Esophagus muscularis mucosa (tissue), 4 donors: ENCODE data around the gene RNF19B. TPM values are rescaled to one million over a fixed set of nuclear protein-coding genes. Genes with fewer than 3 reads are reported as not detected.

Experiments
- DNase-seq: peaks from one replicate; pipeline ENCODE4 v3.0.0-alpha.2; 2017; ENCODE audit errors: extremely low spot score
- H3K27ac ChIP-seq, 4 donors: fragments of 200-600 bp; sonication (generic); replicated peaks in 1 of 4; 1 replicate in 3 of 4; 2 replicates in 1 of 4; pipeline ENCODE4 v1.5.1; 2016 to 2019; ENCODE audit warnings: mild to moderate bottlenecking in 1 of 4
- H3K27me3 ChIP-seq, 4 donors: fragments of 200-600 bp; sonication (generic); one replicate each; pipeline versions ENCODE4 v1.5.1 to v1.6.0; 2016 to 2019
- H3K36me3 ChIP-seq, 4 donors: fragments of 200-600 bp; sonication (generic); one replicate each; pipeline ENCODE4 v1.5.1; 2016 to 2019
- H3K4me1 ChIP-seq, 4 donors: fragments of 200-600 bp; sonication (generic); one replicate each; pipeline ENCODE4 v1.5.1; 2016 to 2019
- H3K4me3 ChIP-seq, 4 donors: fragments of 200-600 bp; sonication (generic); 1 replicate in 2 of 4; 2 replicates in 2 of 4; pipeline ENCODE4 v1.5.1; 2016 to 2019; ENCODE audit warnings: mild to moderate bottlenecking in 4 of 4, moderate library complexity in 1 of 4
- H3K9me3 ChIP-seq, 4 donors: fragments of 200-600 bp; sonication (generic); 1 replicate in 3 of 4; 2 replicates in 1 of 4; pipeline ENCODE4 v1.5.1; 2016 to 2019
- CTCF ChIP-seq, 3 experiments: fragments of 200-600 bp in 2 of 3; fragments of 450-650 bp in 1 of 3; sonication (generic) in 2 of 3; IDR thresholded peaks; one replicate each; pipeline ENCODE4 v1.5.1; 2017 to 2019; ENCODE audit warnings: antibody characterized with exemption in 3 of 3, mild to moderate bottlenecking in 2 of 3, moderate library complexity in 1 of 3
- EP300 ChIP-seq: sonication (generic); formaldehyde crosslinking; IDR thresholded peaks from one replicate; pipeline ENCODE4 v1.6.1; 2017; ENCODE audit warnings: antibody characterized with exemption
- POLR2A ChIP-seq: fragments of 450-650 bp; IDR thresholded peaks from one replicate; pipeline ENCODE4 v1.6.1; 2017; ENCODE audit warnings: antibody characterized with exemption, moderate library complexity, mild to moderate bottlenecking, low read depth
- POLR2AphosphoS5 ChIP-seq, 2 donors: sonication (generic); formaldehyde crosslinking; IDR thresholded peaks; one replicate each; pipeline ENCODE4 v1.6.1; 2017; ENCODE audit warnings: antibody characterized with exemption in 2 of 2
- WGBS: methylation state at CpG from one replicate; pipeline ENCODE4 v1.1.5; 2018; 5-methylcytosine and 5-hydroxymethylcytosine counted together
- intact Hi-C: fragments of 100-400 bp; cut with DNase I; formaldehyde crosslinking; loops from one replicate; pipeline ENCODE4 v1.15.1; 2023
- total RNA-seq, 4 donors: library from RNA; depleted of rRNA; stranded (reverse); fragments of >200 nt; gene quantifications; one replicate each; pipeline versions ENCODE4 v1.1.0 to v1.2.1, GENCODE V29; 2016

The RNF19B gene
- total RNA-seq, 4 donors from 2014 or later = 16.2 to 32.3 (median 22.7) TPM

- Histone ChIP-seq H3K4me3 (peak overlapping the region; percentile 56 to 80 (median 69)), H3K27ac (peak overlapping the region in 3 of 4 donors; percentile 40 to 70 (median 56)), H3K36me3 (no peaks in the 10 kb centered on the region), H3K27me3 (no peaks in the 10 kb centered on the region), H3K4me1 (peaks cover 6 to 20% (median 19%) of the 10 kb centered on the region in 4 donors), H3K9me3 (no peaks in the 10 kb centered on the region)
- no peak for DNase-seq
- intact Hi-C loops = no loop called here
- 1% methylated on average over 46 of the region's 58 CpGs for WGBS
- peak; percentile 53 to 73 for TF ChIP-seq POLR2AphosphoS5 (IDR thresholded peaks at IDR 0.05)
- no peak for TF ChIP-seq EP300
Measured at GRCh38 chr1:32972814-32973428, 8.3 kb upstream of the RNF19B start.

- TF ChIP-seq POLR2A (no peak), CTCF (IDR thresholded peaks at IDR 0.05) (no peak), EP300 (no peak), POLR2AphosphoS5 (IDR thresholded peaks at IDR 0.05) (no peak)
- Histone ChIP-seq H3K9me3 (no peaks in the 10 kb centered on the region), H3K27me3 (no peaks in the 10 kb centered on the region), H3K36me3 (no peaks in the 10 kb centered on the region), H3K4me1 (peaks cover 6 to 26% (median 23%) of the 10 kb centered on the region in 4 donors), H3K4me3 (no peak overlapping the region), H3K27ac (no peak overlapping the region)
- intact Hi-C loops = no loop called here
- DNase-seq = no peak
- WGBS = 89% methylated on average over 3 of the region's 3 CpGs
Measured at GRCh38 chr1:32971576-32971975, 7.0 kb upstream of the RNF19B start.

GRCh38 chr1:32971156-32971555 lies 6.5 kb upstream of the RNF19B start:
- no peak for DNase-seq
- H3K27ac ChIP-seq = no peak overlapping the region
- H3K4me1 ChIP-seq = peaks cover 6 to 26% (median 23%) of the 10 kb centered on the region in 4 donors
- intact Hi-C loops = no loop called here
- no peaks in the 10 kb centered on the region for H3K9me3 ChIP-seq
- TF ChIP-seq EP300 = no peak
- no peak for TF ChIP-seq POLR2A
- no peak for TF ChIP-seq CTCF (IDR thresholded peaks at IDR 0.05)
- TF ChIP-seq POLR2AphosphoS5 (IDR thresholded peaks at IDR 0.05) = no peak
- H3K4me3 ChIP-seq = no peak overlapping the region
- WGBS = 100% methylated on average over 1 of the region's 1 CpG
- no peaks in the 10 kb centered on the region for H3K27me3 ChIP-seq
- H3K36me3 ChIP-seq = no peaks in the 10 kb centered on the region

GRCh38 chr1:32969566-32969965 lies 5.0 kb upstream of the RNF19B start:
- Histone ChIP-seq H3K27me3 (no peaks in the 10 kb centered on the region), H3K4me1 (peaks cover 6 to 30% (median 26%) of the 10 kb centered on the region in 4 donors), H3K4me3 (no peak overlapping the region), H3K36me3 (no peaks in the 10 kb centered on the region), H3K27ac (no peak overlapping the region), H3K9me3 (no peaks in the 10 kb centered on the region)
- no peak for DNase-seq
- intact Hi-C loops = loop anchor here (5.0 kb wide), 1 partner anchor 38 kb away; no protein-coding TSS in a partner anchor
- TF ChIP-seq POLR2AphosphoS5 (IDR thresholded peaks at IDR 0.05) (no peak), EP300 (no peak), POLR2A (no peak), CTCF (IDR thresholded peaks at IDR 0.05) (no peak)

- WGBS = 53% methylated on average over 4 of the region's 4 CpGs
- Histone ChIP-seq H3K36me3 (no peaks in the 10 kb centered on the region), H3K4me3 (no peak overlapping the region), H3K27me3 (no peaks in the 10 kb centered on the region), H3K9me3 (no peaks in the 10 kb centered on the region), H3K4me1 (peaks cover 6 to 37% (median 27%) of the 10 kb centered on the region in 4 donors), H3K27ac (peak overlapping the region in 3 of 4 donors; percentile 46 to 62 (median 57))
- intact Hi-C loops = loop anchor here (5.0 kb wide), 1 partner anchor 39 kb away; no protein-coding TSS in a partner anchor
- no peak for DNase-seq
- TF ChIP-seq CTCF (IDR thresholded peaks at IDR 0.05) = no peak
- no peak for TF ChIP-seq EP300
- no peak for TF ChIP-seq POLR2AphosphoS5 (IDR thresholded peaks at IDR 0.05)
- TF ChIP-seq POLR2A = no peak
Measured at GRCh38 chr1:32967888-32968568, 3.4 kb upstream of the RNF19B start.
